Activated CD4-positive, alpha-beta T cell treated with anti-CD3 and anti-CD28 coated beads for 1 hour (primary cell): ENCODE measurements around the gene PON2.

Source experiments
- DNase-seq: peaks from one replicate; pipeline ENCODE4 v3.0.0-alpha.2; 2020

Gene PON2

DNA sequence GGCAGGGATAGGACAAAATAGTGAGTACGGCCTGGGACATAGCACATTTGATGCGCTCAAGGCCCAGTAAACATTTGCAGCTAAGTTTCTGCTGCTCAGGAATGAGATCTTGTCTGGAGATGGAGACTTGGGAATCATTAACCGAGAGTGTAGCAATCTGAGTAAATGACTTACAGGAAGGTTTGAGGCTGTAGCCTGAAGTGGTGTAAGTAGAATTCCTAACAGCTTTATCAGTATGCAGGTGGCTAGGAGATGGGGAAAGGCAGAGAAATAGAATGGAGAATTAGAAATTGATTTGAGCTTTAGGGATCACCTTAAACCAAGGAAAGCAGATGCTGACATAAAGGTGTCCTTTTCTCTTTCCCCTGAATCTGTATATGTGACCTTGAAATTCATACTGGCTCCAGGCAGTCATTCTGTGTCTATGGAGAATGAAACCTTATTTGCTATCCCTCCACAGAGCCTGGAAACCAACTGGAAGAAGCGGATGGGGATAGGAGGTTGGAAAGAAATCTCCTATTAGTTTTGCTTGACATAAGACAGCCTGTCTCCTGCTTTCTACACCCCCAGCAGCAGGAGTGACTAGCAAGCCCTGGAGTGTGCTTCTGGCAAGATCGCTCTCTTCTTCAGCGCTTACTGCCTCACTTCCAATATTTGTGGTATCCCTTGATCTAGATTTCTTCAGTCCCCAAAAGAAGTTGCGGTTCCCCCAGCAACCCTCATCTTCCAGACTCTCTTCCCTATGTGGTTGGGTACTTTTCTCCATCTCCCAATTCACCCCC, 6.4 kb upstream of the PON2 start:
- DNase-seq = no peak

DNA sequence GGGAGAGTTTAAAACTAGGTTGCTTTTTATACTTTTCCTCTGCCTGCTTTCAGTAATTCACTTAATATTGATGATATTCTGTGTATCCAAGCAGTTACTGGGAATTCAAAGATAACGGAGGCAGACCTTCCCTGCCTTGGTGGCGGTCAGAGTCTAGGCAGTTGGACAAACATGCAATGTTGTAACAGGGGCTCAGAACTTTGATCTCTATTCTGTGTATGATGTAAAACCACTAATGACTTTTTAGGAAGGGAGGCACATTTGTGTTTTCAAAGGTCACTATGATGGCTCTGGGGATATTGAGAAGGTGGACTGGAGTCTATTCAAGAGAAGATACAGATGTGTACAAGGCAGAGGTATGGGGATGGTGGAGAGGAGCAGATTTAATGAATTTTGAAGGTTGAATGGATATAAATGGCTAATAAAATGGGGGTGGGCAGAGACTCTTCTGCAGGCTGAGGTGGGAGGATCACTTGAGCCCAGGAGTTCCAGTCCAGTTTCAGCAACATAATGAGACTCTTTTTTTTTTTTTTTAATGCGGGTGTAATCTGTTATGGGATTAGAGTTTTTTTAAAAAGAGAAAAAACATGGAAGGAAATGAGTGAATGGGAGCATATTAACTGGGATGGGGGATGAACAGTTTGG, 5.7 kb upstream of the PON2 start:
- DNase-seq = no peak

DNA sequence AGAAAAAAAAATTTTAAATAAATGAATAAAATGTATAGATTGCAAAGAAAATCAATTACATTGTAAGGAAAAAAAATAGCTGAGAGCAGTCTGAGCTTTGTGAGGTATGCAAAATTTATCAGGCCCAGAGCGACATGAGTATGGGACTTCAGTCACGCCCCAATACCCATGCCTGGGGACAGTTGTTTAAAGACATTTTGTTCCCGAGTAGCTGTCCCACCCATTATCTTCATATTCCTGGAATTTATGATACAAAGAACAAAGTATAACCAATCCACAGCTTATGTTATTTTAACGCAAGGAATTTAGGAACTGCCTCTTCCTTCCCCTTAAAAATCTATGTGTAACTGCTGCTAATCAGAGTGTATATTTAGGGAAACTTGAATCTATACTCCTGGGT, 1.6 kb upstream of the PON2 start:
- no peak for DNase-seq

DNA sequence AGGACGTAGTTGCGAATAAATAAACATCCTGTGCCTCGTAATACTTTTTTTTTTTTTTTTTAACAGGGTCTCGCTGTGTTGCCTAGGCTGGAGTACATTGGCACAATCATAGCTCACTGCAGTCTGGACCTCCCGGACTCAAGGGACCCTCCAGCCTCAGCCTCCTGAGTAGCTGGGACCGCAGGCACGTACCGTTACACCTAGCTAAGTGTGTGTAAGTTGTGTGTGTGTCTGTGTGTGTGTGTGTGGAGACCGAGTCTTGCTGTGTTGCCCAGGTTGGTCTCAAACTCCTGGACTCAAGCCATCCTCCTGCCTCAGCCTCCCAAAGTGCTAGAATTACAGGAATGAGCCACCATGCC, 573 bp upstream of the PON2 start:
- DNase-seq = no peak

DNA sequence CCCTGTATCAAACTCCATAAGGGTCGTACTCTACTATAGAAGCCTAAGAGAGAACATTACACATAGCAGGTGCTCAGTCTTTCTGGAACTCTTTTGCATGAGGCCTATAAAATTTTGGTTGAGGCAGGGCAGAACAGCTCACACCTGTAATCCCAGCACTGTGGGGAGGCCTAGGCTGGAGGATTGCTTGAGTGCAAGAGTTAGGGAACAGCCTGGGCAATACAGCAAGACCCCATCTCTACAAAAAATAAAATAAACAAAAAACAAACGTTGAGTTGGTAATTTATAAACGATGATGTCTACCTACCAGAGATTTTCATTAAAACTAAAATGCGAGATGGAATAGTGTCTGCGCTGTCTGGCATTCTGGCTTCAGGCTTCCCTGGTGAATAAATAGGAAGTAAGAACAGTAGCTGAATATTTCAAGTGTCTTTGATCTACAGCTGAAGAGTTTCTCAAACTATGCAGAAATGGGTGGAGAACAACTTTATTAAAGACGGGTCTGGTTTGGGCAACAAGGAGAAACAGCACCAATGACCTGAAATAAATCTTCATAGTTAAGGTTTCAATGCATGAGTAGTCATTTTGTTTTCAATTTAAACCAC, 774 bp downstream of the PON2 start:
- no peak for DNase-seq

DNA sequence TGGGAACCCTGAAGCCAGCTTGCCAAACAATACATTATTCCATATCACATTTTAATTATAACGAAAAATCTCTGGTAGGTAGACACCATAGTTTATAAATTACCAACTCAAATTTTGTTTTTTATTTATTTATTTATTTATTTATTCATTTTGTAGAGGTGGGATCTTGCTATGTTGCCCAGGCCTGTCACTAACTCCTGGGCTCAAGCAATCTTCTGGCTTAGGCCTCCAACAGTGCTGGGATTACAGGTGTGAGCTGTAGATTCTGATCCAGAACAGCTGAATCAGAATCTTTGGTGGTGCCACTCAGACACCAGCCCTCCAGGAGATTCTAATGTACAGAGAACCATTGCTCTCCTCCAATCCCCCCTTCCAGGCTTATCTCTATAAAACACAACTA, 1.7 kb downstream of the PON2 start:
- DNase-seq = no peak

DNA sequence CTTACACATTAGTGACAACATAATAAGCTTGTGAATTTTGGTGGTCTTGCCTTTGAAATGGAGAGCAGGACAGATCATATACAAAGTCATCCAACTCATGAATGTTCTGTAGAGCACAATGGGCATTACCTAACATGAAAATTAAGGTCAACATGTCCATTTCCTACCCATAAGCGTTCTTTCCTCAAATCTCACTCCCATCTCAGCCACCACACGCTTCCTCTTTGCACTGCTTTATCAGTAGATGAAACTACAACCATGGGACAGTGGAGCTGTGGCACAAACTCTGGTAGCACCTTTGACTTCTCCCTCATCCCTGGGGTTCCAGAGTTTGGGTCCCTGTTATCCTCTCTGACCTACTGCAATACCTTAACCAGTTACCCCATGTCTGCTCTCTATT, 2.2 kb downstream of the PON2 start:
- DNase-seq = no peak

DNA sequence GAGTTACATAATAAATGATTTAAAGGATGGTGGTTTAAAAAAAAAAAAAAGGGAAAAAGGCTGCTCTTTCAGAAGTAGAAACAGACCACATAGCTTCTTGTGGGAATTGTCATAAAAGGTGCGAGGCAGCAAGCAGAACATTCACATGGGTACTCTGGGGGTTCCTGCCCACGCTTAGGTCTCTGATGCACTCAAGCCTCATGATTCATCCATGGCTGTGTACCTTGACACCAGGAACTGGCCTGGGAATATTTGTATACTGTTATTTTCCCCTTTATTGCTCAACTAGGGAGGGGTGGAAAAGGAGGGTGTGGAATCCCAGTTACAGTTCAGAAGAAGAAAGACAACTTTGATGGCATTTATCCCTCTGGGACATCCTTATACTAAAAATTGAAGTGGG, 4.0 kb downstream of the PON2 start:
- DNase-seq = no peak

DNA sequence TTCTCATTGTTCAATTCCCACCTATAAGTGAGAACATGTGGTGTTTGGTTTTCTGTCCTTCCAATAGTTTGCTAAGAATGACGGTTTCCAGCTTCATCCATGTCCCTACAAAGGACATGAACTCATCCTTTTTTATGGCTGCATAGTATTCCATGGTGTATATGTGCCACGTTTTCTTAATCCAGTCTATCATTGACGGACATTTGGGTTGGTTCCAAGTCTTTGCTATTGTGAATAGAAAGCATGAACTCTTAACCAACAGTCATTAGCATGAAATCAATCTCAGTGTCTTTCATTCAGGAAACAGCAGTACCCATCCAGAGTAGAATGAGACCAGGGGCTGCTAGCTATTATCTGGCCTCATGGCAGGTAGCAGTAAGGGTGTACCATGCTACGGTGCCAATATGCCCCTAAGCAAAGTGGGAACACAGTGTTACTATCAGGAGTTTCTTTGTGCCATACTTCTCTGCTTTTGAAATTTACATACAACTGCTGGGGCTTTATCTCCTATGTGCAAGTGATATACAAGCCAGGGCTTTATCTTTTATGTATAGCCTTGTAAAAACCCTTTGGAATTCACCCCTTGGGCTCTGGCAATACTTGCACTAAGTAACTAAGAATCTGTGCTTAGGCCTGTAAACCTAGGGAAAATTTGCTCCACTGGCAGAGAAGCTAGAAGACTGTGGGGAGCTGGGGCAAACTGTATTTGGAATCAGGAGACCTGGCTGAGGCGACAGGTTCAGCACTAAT, 5.4 kb downstream of the PON2 start:
- no peak for DNase-seq

DNA sequence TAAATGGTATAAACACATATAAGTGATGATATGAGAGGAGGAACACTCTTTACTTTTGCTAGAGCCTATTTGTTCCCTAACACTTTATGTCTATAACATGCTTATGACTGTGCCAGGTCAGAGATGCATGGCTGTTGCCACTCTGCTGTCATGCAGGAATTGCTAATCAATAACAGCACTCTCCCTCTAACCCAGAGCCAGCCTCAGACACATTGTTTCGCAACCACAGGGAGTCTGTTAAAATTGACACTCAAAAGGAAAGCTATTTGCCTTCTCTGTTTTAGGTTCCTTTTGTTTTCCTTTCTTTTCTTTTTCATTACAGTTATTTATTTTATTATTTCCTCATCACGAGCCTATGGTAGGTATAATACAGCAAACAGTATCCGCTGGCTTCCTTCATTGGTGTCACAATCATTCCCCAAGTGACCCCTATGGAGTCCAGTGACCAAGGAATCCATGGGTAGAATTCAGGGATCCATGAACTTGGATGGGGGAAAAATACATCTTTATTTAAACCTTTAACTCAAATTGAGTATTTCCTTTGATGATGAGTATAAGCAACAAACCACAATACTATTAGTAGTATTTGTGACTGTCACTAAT, 6.8 kb downstream of the PON2 start:
- no peak for DNase-seq

DNA sequence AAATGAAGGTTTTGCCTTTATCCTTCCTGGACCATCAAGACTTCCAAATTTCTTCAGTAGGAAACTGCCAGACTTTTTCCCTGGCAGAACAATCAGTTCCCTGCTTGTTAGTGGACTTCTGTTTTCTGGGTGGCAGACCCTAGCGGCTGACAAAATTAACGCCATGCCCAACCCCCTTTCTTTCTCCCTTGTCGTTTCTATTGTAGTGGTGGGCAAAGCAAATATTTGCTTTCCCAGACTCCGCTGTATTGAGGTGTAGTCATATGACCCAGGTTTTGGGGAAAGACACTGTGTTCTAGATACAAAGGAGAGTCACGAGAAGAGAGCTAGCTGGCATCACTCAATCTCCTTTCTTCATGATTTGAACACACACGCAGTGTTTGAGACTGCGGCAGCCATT, 7.7 kb downstream of the PON2 start:
- DNase-seq = no peak

DNA sequence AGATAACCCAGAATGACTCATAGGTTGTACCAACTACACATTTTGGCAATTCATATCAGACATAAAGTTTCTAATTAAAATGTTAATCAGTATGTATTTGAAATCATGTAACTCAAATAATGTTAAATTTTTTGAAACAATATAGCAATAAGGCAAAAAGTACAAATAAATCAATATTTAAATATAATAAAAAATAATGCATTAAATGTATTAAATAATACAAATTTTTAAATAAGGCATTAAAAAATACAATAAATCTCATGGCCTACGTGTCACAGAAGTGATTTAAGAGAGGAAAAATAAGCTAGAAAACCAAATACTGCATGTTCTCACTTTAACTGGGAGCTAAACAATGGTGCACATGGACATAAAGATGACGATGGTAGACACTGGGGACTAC, 9.1 kb downstream of the PON2 start:
- DNase-seq = no peak

DNA sequence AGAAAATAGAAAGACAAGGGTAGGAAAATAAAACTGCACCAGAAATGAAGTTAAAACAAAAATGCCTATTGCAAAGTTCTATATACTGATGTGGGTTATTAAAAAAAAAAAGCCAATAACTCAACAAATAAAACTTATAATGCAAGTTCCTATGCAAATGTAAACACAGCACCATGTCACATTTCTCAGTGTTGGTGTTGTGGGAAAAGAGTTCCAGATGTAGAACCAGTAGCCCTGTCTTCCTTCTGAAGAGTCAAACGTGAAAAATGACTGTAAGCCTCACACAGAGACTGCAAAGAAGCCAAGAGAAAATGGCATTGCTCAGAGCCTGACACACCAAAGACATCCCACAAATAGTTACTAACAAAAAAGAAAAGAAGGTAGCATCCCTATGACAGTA, 10.1 kb downstream of the PON2 start:
- no peak for DNase-seq

DNA sequence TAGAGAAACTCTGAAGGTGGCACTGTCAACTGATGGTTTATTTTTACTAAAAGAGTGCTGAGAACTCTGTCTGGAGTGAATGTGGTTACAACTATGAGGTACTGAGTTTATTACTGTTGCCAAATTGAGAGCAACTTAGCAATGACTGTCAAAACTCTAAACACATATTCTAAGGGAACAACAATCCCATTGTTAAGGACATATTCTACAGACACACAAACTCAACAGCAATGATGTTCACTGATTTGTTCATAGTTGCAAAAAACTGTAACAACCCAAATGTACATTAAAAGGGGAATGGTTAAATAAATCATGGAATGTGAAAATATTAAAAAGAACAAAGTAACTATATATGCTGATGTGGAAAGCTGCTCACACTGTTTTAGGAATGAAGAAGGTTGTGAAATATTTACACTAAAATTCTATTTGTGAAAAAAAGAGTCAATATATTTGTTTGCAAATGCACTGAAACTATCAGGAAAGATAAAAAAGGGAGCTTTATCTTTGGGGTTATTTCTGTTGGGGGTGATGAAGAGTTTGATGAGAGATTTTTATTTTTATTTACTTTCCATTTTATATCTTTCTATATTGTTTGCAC, 12.9 kb downstream of the PON2 start:
- DNase-seq = no peak

DNA sequence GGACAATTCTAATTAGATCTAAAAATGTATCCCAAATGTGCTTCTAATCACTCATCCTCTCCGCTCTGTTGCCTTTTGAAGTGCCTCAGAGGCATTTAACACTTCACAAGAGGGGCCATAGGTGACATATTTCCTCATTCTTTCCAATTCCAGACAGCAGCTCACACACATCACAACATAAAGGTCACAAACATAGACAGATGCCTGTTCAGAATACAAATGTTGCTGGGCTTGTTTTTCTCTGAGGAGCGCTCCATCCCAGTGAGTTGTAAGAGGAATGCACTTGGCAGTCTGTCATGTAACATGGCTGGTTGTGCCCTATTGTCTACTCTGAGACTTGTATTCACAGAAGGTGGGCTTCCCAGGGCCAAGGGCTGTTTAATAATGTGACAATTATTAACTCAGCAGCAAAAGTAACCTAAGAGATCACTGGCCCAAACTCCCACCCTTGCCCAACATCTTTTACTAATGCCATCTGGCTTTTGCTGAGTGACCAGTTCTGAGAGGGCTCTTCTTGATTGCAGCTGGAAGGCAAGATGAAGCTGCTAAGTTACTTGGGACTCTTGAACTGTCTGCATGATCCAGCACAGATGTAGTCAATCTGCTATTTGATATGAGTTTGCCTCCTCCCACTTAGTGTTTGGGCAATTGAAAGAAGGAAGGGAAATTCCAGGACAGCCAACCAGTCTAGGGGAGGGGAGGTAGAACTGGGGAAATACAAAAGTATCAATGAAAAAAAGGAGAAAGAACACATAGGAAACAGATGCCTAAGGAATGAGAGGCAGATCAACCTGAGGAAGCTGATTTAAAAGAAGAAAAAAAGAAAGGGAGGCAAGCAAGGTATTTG, 13.6 kb downstream of the PON2 start:
- DNase-seq = no peak

DNA sequence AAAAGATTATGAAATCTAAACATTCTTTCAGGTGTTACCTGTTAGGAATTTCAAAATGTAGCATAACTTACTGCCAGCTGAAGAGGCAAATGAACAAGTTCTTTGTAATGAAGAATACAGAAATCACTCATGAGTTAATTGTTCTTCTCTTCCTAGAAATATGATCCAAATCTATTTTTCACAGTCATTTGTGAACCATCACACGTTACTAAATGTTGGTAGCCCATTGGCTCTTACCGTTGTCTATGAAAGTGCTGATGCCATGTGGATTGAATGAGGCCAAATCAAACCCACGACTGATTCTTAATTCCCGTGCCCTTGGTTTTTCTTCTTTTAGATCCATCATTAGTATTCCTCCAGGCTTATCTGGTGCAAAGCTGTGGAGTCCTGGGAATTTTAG, 22.8 kb downstream of the PON2 start:
- no peak for DNase-seq

DNA sequence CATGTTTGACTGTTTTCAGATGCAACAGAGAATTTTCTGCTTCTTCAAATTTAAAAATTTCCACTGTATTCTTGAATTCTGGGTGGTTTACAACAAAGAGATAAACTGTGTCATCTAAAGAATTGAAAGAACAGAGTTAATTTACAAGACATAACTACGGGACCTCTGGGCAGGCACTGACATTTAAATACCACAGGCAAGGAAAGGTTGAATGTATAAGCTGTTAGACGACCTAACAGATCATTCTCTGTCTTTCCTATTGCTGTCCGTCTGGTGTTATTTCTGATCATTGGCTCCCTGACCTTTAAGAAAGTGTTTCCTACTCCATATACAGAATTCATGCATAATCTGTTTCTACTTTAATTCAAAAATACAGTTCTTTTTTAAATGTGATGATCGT, 23.2 kb downstream of the PON2 start:
- no peak for DNase-seq

DNA sequence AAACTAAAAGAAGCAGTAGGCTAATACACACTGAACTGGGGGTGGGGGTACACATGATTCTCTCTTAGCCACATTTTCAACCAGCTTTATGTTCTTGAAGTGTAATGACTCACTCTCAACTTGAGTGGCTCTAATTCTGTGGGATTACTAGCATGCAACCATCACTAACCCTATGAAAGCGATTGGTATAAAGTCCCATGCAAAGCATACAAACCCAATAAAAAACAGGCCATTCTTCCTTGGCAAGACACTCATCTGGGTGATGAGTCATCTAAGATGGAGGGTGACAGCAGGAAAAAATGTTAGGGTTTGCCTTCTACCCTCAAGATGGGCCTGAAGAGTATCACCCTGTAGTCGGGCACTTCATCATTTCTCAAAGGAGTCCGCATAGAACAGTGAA, 23.8 kb downstream of the PON2 start:
- no peak for DNase-seq

DNA sequence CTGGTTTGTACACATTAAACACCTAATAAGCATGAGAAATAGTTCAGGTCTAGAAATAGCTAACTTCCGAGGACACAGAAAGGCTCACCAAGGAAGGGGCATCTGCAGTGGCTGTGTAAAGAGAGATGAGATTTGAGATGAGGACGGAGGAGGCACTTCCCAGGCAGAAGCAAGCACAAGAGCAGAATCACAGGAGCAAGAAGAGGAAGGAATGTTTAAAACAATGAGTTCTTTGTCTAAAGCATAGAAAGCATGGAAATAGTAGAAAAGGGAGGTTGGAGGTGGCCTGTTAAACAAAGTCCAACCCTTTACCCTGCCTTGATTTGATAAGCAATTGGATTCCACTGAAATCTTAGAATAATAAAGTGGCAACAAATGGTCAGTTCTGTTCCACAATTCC, 27.1 kb downstream of the PON2 start:
- DNase-seq = no peak

DNA sequence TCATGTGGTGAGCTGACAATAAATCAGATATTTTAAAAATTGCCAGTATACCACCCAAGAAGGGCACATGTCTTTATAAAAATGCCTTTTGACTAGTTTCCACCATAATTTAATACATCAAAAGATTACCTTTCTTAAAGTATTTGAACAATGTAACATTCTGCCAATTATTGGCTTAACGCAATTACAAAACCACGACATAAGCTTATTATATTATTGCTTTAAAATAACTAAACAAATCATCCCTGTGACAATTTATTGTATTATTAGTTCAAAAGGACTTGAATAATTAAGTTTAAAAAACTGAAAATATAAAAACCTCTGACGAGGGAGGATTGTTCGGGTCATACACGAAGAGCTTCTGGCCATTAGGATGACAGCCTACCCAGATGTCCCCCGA, 29.0 kb downstream of the PON2 start:
- DNase-seq = no peak

DNA sequence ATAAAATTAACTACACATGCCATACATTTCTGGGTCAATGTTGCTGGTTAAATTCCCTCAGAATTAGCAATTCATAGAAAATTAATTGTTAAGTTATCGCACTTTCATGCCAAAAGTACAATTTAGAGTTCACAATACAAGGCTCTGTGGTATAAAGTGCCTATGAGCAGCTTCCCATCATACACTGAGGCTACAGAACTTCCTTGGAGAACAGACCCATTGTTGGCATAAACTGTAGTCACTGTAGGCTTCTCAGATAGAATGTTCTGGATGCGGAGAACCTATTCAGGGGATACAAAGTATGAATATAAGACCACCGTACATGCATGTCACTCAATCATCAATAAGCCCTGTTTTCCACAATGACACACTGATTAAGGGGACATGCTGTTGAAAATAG, 29.6 kb downstream of the PON2 start:
- no peak for DNase-seq

DNA sequence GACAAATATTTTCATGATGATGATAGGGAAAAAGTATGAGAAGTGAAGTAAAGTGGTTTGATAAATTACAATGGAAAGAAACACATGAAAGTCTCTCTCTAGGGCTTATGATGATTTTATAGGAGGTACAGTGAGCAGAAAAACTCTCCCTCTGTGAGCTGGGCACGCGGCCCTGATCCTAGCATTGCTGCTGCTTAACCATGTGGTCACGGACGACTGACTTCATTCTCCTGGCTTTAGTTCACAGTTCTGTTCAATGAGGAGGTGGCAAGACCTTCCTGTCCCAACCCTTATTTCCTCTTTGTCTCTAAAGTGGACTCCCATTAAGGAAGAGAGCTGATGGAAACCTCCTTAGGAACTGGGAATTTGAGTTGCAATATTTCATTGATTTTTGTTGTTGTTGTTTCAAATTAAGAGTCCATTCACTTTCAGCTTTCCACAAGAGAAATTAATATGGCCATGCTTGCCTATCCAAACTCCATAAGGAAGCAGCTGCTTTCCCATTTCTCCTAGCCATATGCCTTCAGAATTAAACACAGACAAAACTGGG, 30.4 kb downstream of the PON2 start:
- DNase-seq = no peak
